NCI-H446 treated with DMSO at 0.1 percent for 48 hours (cell line): ENCODE results near the gene NTM.
"Not testable (repeated sequence)": the region's sequence is repeated elsewhere in the genome, so short reads cannot be mapped to it uniquely, and the experiment has no call there.

Source experiments
- DNase-seq: peaks from one replicate; lab custom pipeline; 2025; lab: John Stamatoyannopoulos, UW

The NTM gene

DNA sequence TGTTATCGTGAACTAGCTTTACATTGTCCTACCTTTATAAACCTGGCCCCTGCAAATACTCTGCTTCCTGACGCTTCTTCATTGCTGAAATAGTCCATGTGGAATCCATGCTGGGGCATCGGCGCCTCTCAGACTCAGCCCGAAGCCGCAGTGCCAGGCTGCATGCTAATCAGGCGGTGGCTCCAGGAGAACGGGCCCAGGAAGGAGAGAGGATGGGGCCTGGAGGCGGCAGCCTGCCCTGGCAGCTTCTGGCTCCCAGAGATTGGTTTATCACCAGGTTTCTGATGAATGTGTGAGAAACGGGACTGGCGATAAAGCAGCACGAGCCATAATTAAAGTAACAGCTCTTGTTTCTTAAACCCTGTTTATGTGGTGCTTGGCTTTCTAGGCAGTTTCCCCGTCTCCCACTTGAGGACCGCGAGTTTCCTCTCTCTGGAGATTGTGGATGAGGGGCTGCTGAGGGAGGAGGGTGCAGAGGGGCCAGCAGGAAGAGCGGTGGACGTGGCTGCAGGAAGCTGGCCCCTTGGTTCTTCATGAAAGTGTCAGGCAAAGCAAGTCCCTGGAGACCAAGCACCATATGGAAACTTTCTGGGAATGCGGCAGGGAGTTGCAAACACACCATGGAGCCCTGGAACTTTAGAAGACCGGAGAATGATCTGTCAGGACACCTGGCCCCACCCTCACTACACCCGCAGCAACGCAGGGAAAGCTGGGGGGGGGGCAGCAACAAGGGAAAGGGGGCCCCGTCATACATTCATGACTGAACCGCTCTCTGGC lies 93.4 kb downstream of the NTM start:
- DNase-seq = no peak

GRCh38 chr11:131464461-131464860 lies 94.0 kb downstream of the NTM start:
- DNase-seq = no peak

DNA sequence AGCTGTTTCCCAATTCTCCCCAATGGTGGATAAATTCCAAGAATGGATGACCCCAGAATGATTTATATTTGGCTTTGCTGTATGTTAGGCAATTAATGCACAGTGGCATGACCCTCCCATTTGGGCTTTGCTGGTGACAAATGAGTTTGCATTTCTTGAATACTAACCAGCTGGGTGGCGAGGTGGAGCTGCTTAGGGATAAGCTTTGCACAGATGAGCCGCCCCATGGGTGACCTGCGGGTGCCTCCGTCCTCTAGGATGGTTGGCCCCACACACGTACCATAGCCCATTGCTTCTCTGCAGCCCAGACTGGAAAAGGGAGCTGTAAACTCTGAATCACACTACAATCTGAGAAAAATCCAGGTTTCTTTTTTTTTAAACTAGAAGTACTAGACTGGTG lies 94.6 kb downstream of the NTM start:
- DNase-seq = no peak

DNA sequence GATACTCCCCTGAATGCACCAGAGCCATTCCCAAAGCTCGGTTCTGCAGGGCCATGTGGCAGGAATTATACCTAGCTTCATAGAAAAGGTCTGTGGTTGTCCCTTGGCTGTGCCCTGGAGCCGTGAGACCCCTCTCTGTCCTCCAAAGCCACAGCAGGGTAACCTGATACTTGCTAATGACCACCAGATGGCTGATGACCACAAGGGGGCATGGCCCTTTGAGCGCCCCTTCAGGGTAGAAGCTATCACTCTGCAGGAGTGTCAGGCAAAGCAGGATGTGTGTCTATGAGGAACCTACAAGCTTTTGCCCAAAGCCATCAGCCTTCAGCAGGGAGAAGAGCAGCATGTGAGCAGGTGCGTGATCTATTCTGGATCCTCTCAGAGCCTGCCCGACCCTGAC lies 95.3 kb downstream of the NTM start:
- DNase-seq = no peak

DNA sequence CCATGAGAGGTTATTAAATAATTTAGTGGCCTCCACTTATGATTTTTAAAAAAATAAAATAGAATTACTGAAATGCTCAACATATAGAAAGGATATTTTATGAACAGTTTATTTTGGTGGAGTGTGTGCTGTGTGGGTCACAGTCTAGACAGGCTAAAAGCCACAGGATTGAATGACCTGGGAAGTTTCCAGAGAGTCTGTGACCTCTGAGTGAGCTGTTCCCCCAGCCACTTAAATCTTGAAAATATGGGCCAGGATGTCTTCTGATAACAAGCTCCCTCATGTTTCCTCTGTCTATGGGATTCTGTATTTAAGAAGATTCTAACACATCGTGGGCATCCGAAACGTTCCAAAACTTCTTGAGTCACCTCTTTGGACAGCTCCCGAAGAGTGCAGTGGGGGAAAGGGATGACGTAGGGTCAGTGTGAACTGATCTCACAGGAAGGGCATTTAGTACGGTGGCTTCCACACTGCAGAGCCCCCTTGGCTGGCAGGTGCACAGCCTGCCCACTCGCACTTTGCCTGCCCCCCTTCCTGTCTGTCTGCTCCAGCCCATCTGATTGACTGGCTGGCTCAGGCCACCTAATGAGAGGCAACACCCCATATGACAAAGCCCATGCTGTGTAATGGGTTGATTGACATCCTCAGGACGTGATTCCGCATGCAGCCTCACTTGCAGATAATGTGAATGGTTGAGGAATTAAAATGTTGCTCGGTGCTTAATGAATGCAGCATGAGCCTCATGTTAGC lies 97.4 kb downstream of the NTM start:
- no peak for DNase-seq

- DNase-seq = no peak
Observed at GRCh38 chr11:131468565-131468964, 98.2 kb downstream of the NTM start.

- DNase-seq = no peak
Observed at GRCh38 chr11:131470216-131470925, 100.0 kb downstream of the NTM start.

DNA sequence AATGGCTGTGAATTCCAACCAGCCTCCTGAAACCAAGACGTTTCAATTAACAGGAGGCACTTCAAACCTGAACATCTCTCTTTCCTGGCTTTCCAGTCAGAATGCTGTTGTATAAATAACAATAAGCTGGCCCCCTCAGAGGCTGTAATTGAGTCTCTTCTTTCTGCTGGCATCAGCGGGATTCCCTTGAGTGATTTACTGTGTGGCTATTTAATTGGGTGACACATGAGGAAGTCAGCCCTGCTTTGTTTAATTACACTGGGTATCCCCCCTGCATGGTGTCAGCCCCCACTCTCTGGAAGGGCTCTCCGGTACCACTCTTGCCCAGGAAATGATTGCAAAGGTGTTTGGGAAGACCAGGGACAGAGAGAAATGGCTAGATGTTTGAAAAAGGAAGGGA lies 101.6 kb downstream of the NTM start:
- no peak for DNase-seq

- DNase-seq = no peak
Observed at GRCh38 chr11:131474947-131475346, 104.5 kb downstream of the NTM start.

GRCh38 chr11:131476266-131476665 lies 105.9 kb downstream of the NTM start:
- no peak for DNase-seq

DNA sequence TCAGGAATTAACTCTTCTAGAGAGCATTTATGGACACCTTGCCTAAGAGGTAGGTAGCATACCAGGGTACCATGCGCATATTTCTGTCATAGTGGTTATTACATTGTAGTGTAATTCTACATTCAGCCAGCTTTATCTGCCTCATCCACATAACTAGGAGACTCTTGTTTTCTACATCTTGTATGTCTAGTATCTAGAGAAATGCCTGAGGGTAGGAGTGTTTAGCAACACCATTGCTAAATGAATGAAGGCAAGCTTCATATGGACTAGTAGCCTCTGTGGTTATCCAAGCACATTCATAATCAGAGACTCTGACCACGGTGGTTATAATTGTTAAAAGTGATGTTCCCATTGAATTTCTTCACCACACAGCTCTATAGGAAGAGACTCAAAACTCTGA lies 107.9 kb downstream of the NTM start:
- no peak for DNase-seq

- DNase-seq = no peak
Observed at GRCh38 chr11:131481303-131481702, 110.9 kb downstream of the NTM start.

- no peak for DNase-seq
Observed at GRCh38 chr11:131481971-131482370, 111.6 kb downstream of the NTM start.

DNA sequence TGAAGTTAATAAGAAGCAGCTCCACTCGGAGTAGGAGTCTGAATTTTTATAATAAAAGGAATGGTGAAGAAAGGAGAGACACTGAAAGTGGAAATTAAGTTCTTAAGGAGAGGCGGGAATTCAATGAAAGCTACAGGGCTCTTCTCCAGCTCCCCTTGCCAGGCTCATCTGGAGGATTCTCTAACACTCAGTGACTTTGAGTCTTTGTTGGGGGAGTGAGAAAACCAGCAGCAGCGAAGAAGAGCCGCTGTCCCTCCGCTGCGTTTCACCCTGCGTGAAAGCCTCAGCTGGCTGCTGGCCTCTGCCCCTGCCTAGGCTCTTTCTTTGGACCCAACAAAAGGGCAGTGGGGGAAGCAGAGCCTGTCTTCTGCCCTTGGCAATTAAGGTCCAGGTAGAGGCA lies 113.0 kb downstream of the NTM start:
- no peak for DNase-seq

- DNase-seq = no peak
Observed at GRCh38 chr11:131483877-131484276, 113.5 kb downstream of the NTM start.

DNA sequence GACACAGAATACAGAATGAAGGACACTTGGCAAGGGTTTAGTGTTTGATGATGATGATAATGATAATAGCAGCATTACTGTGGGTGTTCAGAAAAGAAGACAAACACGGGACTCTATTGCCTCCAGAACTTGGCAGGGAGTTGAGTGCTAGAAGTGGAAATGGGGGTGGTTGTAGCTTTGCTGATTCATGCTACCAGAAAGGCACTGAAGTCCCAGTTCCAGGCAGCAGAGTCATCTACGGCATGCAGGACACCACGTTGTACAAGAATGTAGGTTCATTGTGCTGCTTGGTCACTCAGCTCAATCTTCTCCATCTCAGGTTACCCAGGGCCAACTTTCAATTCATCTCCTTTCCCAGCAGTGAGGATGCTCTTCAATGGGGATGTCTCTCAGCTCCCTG lies 115.7 kb downstream of the NTM start:
- DNase-seq = no peak

DNA sequence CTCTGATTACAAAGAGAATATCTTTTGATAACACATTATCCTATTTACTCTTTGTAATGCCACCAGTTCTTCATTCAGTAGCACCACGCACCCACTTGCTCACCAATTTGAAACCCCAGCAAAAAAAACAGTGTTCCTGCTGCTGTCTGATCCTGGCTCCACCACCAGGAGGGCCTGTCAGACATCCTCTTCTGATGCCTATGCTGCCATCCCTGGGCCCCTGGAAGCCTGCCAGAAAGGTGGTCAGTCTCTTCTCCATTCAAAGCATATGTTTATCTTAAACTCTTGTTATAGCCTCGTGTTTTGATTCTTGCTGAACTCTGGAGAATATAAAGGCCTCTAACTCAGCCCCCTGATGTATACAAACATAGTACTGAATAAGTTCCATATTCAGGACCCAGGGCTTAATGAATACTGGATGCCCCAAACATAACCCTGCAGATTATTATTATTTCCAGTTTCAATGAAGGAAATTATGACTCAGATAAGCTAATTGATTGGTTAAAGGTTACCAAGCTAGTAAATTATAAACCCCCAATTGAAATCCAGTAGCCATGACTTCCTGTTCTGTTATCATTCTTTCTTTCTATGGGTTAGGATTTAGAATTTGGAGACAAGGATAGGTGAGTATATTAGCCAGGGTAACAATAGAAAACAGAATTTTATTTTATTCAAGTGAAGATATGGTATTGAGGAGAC lies 116.7 kb downstream of the NTM start:
- DNase-seq = no peak

GRCh38 chr11:131488238-131488637 lies 117.8 kb downstream of the NTM start:
- no peak for DNase-seq

DNA sequence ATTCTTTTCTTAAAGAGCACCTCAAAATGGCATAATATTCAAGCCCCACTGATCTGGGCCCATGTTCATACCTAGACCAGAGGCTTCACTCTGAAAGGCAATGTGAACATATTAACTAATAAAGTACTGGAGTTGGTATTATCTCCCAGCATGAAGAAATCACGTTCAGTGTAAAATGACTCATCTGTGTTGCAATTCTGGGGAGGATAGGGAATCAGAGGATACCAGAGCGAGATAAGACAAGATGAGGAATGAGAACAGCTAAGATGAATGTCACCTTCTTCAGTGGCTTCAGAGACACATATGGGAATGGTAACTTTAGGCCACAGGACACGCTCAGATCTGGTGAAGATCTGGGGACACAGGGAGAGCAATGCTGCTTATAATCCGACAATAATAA lies 121.1 kb downstream of the NTM start:
- DNase-seq = no peak

DNA sequence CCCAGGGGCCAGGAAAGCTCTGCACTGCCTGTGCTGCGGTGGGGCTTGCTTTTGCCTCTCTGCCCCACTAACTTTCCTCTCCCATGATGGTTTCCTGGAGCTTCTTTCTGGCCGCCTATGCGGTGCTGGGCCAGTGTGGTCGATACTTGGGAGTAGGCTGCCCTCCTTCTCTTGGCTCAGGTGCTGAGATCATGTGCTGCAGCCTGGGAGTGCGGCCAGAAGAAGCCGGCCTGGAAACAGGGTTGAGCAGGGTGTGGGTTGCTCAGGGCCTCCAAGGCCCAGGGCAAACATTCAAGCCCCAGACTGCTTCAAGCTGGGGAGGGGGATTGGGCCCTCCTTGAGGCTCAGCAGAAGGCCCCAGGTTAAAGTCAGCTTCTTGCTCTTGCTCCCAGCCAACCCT lies 125.0 kb downstream of the NTM start:
- no peak for DNase-seq

DNA sequence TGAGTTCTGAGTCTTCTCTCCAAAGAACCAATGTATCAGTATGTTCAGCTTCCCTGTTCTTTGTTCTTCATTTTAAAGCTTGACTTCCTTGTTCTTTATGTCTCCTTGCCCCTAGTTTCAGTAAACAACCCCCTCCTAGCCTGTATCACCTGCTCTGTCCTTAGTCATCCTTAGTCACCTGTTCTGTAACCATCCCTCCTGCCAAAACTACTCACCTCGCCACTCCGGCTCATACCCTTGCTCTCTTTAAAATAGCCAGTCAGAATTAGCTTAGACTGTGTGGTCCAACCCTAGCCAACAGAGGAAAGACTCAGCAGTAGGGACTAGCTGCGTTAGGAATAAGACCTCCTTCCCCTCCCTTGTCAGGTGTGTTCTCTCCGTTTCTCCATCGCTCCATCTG lies 127.3 kb downstream of the NTM start:
- not testable (repeated sequence) for DNase-seq

GRCh38 chr11:131498631-131499160 lies 128.3 kb downstream of the NTM start:
- no peak for DNase-seq
